Stimulated activated naive CD4-positive, alpha-beta T cell (primary cell): ENCODE data around the gene ZCCHC9.
"Not testable (repeated sequence)": the region's sequence is repeated elsewhere in the genome, so short reads cannot be mapped to it uniquely, and the experiment has no call there.

Experiments used
- DNase-seq, 6 experiments: peaks; one replicate each; lab custom pipeline; 2025; lab: John Stamatoyannopoulos, UW

The ZCCHC9 gene

GRCh38 chr5:81308836-81309235 lies 7.4 kb downstream of the ZCCHC9 start:
- no peak for DNase-seq

GRCh38 chr5:81310402-81311063 lies 9.1 kb downstream of the ZCCHC9 start:
- no peak for DNase-seq

- no peak for DNase-seq
Observed at GRCh38 chr5:81313278-81313677, 11.9 kb downstream of the ZCCHC9 start.

- DNase-seq = no peak
Observed at GRCh38 chr5:81313686-81314085, 12.3 kb downstream of the ZCCHC9 start.

GRCh38 chr5:81314581-81314980 lies 13.2 kb downstream of the ZCCHC9 start:
- DNase-seq = no peak

- DNase-seq = no peak
Observed at GRCh38 chr5:81315336-81315735, 13.9 kb downstream of the ZCCHC9 start.

GRCh38 chr5:81315830-81316229 lies 14.4 kb downstream of the ZCCHC9 start:
- no peak for DNase-seq

- no peak for DNase-seq
Observed at GRCh38 chr5:81316571-81316970, 15.2 kb downstream of the ZCCHC9 start.

GRCh38 chr5:81317536-81317935 lies 16.1 kb downstream of the ZCCHC9 start:
- DNase-seq = no peak

GRCh38 chr5:81326554-81326953 lies 25.2 kb downstream of the ZCCHC9 start:
- no peak for DNase-seq

- no peak for DNase-seq
Observed at GRCh38 chr5:81334304-81335061, 33.1 kb downstream of the ZCCHC9 start.

- DNase-seq = no peak
Observed at GRCh38 chr5:81335946-81336345, 34.6 kb downstream of the ZCCHC9 start.

GRCh38 chr5:81336556-81336955 lies 35.2 kb downstream of the ZCCHC9 start:
- no peak for DNase-seq

- DNase-seq = no peak
Observed at GRCh38 chr5:81337803-81338202, 36.4 kb downstream of the ZCCHC9 start.

- DNase-seq = not testable (repeated sequence)
Observed at GRCh38 chr5:81338213-81338612, 36.8 kb downstream of the ZCCHC9 start.

- DNase-seq = no peak
Observed at GRCh38 chr5:81344736-81345135, 43.3 kb downstream of the ZCCHC9 start.

- no peak for DNase-seq
Observed at GRCh38 chr5:81345411-81346003, 44.1 kb downstream of the ZCCHC9 start.

GRCh38 chr5:81349161-81349560 lies 47.8 kb downstream of the ZCCHC9 start:
- DNase-seq = no peak

- no peak for DNase-seq
Observed at GRCh38 chr5:81350507-81350906, 49.1 kb downstream of the ZCCHC9 start.

GRCh38 chr5:81353189-81353588 lies 51.8 kb downstream of the ZCCHC9 start:
- no peak for DNase-seq

GRCh38 chr5:81354093-81354492 lies 52.7 kb downstream of the ZCCHC9 start:
- no peak for DNase-seq

GRCh38 chr5:81355291-81356251 lies 54.2 kb downstream of the ZCCHC9 start:
- no peak for DNase-seq
